Neural cell (in vitro differentiated cells): ENCODE data around the gene TOB1.

Experiments
- CTCF ChIP-seq: fragments of 450-650 bp; IDR thresholded peaks from 2 replicates; pipeline ENCODE4 v1.5.1; 2014; ENCODE audit warnings: antibody characterized with exemption, mild to moderate bottlenecking, moderate library complexity; ENCODE audit not compliant: poor library complexity, severe bottlenecking
- EP300 ChIP-seq: fragments of 450-650 bp; conservative IDR thresholded peaks from 2 replicates; pipeline ENCODE4 v1.6.1; 2014; ENCODE audit warnings: antibody characterized with exemption, mild to moderate bottlenecking, moderate library complexity; ENCODE audit not compliant: poor library complexity, severe bottlenecking
- EZH2 ChIP-seq: fragments of 200-600, 300-800 bp; shearing (Covaris generic), sonication (generic); IDR thresholded peaks from 2 replicates; pipeline ENCODE4 v1.6.1; 2014; ENCODE audit warnings: antibody characterized with exemption, low read length, borderline replicate concordance, mild to moderate bottlenecking; ENCODE audit not compliant: insufficient read depth, poor library complexity, severe bottlenecking
- MXI1 ChIP-seq: fragments of 450-650 bp; conservative IDR thresholded peaks from 2 replicates; pipeline ENCODE4 v1.6.1; 2014; ENCODE audit warnings: antibody characterized with exemption, mild to moderate bottlenecking; ENCODE audit not compliant: poor library complexity, severe bottlenecking
- POLR2AphosphoS5 ChIP-seq: IDR thresholded peaks from 2 replicates; pipeline ENCODE4 v1.6.1; 2012
- SMC3 ChIP-seq: fragments of 450-650 bp; conservative IDR thresholded peaks from 2 replicates; pipeline ENCODE4 v1.6.1; 2014; ENCODE audit warnings: antibody characterized with exemption, mild to moderate bottlenecking, moderate library complexity; ENCODE audit not compliant: poor library complexity
- TAF1 ChIP-seq: IDR thresholded peaks from 2 replicates; pipeline ENCODE4 v1.6.1; 2012; ENCODE audit warnings: low read depth

GRCh38 chr17:50832864-50833381, 33.2 kb downstream of the TOB1 start:
- TF ChIP-seq CTCF (no peak), EP300 (no peak), POLR2AphosphoS5 (no peak), SMC3 (no peak), EZH2 (no peak), MXI1 (no peak), TAF1 (no peak)
